Measurements from ENCODE around the gene MARK2.

- TF ChIP-seq CTCF (IDR thresholded peaks at IDR 0.05) (no peak), CHD2 (IDR thresholded peaks at IDR 0.05; ENCODE audit: low read length, partially characterized antibody) (no peak), POLR2AphosphoS5 (IDR thresholded peaks at IDR 0.05; ENCODE audit: low read depth, low read length) (no peak), REST (IDR thresholded peaks at IDR 0.05; ENCODE audit: low read depth, low read length) (no peak), JUND (IDR thresholded peaks at IDR 0.05) (no peak), FOSL2 (IDR thresholded peaks at IDR 0.05; ENCODE audit: borderline replicate concordance, low read depth) (no peak), USF1 (IDR thresholded peaks at IDR 0.05; ENCODE audit: borderline replicate concordance, low read depth) (no peak), EZH2phosphoT487 (IDR thresholded peaks at IDR 0.05; ENCODE audit: borderline replicate concordance, low read depth) (no peak), SIN3A (IDR thresholded peaks at IDR 0.05; ENCODE audit: borderline replicate concordance, low read depth, low read length) (no peak), MAX (IDR thresholded peaks at IDR 0.05; ENCODE audit: low read depth) (no peak), SMC3 (IDR thresholded peaks at IDR 0.05; ENCODE audit: low read depth, low read length) (no peak), USF2 (IDR thresholded peaks at IDR 0.05; ENCODE audit: borderline replicate concordance, low read depth, low read length) (no peak), RAD21 (IDR thresholded peaks at IDR 0.05; ENCODE audit: low read length) (no peak), TAF1 (IDR thresholded peaks at IDR 0.05; ENCODE audit: borderline replicate concordance, low read depth, low read length) (no peak)
Observed at GRCh38 chr11:63897459-63898146, 58.7 kb downstream of the MARK2 start.

Measured in SK-N-SH (cell line).